Measurements from ENCODE around the gene PACRG.

Gene PACRG

DNA sequence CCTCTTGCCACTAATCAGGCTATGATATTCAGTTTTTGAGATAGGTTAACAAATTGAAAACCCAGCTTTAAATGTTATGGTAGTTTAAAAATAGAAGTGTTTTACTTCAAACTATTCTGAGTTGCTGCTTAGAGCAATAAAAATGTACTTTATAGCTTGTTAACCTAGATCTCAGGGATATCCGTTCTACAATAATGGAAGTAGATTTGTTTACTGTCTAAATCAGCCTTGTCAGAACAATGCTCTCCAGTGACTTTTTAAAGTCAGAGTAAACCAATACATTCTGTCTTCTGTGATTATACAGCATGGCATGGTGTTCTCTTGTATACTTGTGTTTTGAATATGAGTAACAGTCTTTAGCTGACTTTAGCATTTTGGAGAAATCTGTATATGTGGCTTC, 161.5 kb downstream of the PACRG start:
- TF ChIP-seq, protein P1, sequence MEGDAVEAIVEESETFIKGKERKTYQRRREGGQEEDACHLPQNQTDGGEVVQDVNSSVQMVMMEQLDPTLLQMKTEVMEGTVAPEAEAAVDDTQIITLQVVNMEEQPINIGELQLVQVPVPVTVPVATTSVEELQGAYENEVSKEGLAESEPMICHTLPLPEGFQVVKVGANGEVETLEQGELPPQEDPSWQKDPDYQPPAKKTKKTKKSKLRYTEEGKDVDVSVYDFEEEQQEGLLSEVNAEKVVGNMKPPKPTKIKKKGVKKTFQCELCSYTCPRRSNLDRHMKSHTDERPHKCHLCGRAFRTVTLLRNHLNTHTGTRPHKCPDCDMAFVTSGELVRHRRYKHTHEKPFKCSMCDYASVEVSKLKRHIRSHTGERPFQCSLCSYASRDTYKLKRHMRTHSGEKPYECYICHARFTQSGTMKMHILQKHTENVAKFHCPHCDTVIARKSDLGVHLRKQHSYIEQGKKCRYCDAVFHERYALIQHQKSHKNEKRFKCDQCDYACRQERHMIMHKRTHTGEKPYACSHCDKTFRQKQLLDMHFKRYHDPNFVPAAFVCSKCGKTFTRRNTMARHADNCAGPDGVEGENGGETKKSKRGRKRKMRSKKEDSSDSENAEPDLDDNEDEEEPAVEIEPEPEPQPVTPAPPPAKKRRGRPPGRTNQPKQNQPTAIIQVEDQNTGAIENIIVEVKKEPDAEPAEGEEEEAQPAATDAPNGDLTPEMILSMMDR (IDR thresholded peaks at IDR 0.05; ENCODE audit: control insufficient read depth, insufficient read depth, low read depth, low read length, missing control alignments): no peak
- DNase-seq (ENCODE audit: low read depth): no peak
- H3K4me3 ChIP-seq (ENCODE audit: control insufficient read depth, low read depth, low read length): no peak overlapping the region

DNA sequence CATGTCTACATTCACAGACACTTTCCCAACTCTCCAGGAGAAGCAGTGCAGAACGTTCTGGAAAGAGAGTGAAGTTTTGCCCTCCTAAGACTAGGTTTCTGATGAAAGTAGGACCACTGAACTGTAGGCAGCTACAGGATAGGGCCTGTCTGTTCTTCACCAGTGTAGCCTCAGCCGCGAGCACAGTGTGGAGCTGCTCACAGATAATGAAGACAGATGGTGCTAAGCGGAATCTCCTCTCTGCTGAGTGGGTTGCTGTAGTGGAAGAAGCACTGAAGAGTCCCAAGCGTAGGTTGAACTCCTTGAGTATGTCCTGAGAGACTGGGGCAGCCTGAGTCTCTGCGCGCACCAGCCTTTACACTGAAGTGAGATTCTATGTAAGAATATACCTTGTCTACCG, 170.2 kb downstream of the PACRG start:
- no peak overlapping the region for H3K4me3 ChIP-seq (ENCODE audit: control insufficient read depth, low read depth, low read length)
- DNase-seq (ENCODE audit: low read depth): no peak
- TF ChIP-seq, protein P1 (IDR thresholded peaks at IDR 0.05; ENCODE audit: control insufficient read depth, insufficient read depth, low read depth, low read length, missing control alignments): no peak

DNA sequence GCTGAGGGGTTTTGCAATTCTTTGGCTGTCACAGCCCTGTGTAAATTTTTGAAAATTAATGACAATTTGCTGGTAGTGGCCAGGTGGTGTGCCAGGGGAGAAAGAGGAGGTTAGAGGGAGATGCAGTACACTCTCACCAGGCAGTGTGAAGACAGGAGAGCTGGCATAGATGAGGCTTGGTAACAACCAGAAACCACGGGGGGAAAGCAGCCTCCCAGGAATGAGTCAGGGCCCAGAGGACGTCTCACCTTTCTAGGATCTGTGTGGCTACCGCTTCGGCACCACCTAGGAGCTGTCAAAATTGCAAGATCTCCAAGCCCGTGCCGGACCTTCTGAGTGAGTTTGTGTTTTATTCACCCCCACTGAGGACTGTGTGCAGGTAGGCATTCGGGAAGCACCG, 171.4 kb downstream of the PACRG start:
- TF ChIP-seq, protein P1 (IDR thresholded peaks at IDR 0.05; ENCODE audit: control insufficient read depth, insufficient read depth, low read depth, low read length, missing control alignments): peak; percentile 12

DNA sequence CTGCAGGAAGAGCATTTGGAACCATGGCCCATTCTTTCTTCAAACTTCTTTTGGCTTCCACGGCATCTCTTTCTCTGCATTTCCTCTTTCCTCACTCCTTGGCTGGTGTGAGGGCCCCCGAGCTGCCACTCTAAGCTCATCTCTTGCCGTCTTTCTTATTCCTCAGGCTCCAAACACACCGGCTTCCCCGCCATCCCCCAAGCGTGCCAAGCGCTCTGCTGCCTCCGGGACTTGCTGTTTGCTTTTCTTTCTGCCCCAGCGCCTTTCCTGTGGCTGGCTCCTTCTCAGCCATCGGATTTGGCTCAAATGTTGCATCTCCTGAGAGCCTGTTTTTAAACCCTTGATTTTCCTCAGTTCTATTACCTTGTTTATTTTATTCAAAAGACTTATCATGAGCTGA, 172.7 kb downstream of the PACRG start:
- no peak overlapping the region for H3K4me3 ChIP-seq (ENCODE audit: control insufficient read depth, low read depth, low read length)
- TF ChIP-seq, protein P1 (IDR thresholded peaks at IDR 0.05; ENCODE audit: control insufficient read depth, insufficient read depth, low read depth, low read length, missing control alignments): no peak
- DNase-seq (ENCODE audit: low read depth): no peak

More for the DNA sequence above, 171.4 kb downstream of the PACRG start:
- no peak overlapping the region for H3K4me3 ChIP-seq (ENCODE audit: control insufficient read depth, low read depth, low read length)
- no peak for DNase-seq (ENCODE audit: low read depth)

DNA sequence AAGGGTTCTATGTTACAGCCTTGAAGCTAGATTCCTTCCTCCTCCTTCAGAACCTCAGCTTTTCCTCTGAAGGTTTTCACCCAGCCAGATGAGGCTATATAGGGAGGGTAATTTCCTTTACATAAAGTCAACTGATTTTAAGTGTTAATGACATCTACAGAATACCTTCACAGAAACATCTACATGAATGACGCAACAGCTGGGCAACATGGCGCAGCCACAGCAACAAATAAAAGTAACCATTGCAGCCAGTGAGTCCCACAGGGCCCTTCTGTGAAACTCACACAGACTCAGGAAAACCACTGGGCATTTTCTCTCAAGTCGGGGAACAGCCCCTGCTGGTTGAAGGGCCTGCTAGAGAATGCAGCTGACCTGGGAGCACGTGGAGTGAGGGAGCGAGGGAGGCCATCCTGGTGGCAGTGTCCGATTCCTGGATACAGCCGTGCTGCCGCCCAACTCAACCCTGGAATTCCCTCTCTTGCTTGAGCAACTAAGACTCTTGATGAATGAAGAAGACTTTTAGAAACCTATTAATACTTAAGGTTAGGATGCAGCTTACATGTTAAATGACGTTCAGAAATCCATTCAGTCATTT, 176.4 kb downstream of the PACRG start:
- H3K4me3 ChIP-seq (ENCODE audit: control insufficient read depth, low read depth, low read length): no peak overlapping the region
- DNase-seq (ENCODE audit: low read depth): no peak
- TF ChIP-seq, protein P1 (IDR thresholded peaks at IDR 0.05; ENCODE audit: control insufficient read depth, insufficient read depth, low read depth, low read length, missing control alignments): no peak

DNA sequence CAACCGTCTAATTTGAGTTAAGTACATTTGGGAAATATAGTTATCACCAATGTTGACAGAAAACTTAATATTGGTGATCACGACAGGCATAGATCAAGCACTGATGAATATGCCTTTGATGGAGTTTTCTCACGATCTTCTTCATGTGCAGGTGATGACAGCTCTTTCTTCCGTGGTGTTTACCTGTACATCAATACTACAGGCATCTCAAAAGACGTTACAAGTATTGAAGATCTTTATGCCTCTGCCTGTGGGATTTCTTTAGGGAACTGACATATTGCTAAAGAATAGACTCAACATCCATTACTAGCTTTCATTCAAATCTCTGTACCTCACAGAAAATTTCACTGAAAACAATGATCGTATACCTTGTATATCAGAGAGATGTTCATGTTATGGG, 178.7 kb downstream of the PACRG start:
- H3K4me3 ChIP-seq (ENCODE audit: control insufficient read depth, low read depth, low read length): no peak overlapping the region
- TF ChIP-seq, protein P1 (IDR thresholded peaks at IDR 0.05; ENCODE audit: control insufficient read depth, insufficient read depth, low read depth, low read length, missing control alignments): no peak
- no peak for DNase-seq (ENCODE audit: low read depth)
